Liver (tissue), 9 donors: Measurements from ENCODE around the gene DVL1. TPM values are rescaled to one million over a fixed set of nuclear protein-coding genes. Genes with fewer than 3 reads are reported as not detected.

Experiments
- DNase-seq: peaks from one replicate; pipeline ENCODE4 v3.0.0-alpha.2; 2017; ENCODE audit warnings: low spot score
- H3K27ac ChIP-seq, 2 donors: one replicate each; pipeline ENCODE4 v1.7.0; 2013; ENCODE audit warnings: inconsistent platforms in 2 of 2, low read length in 2 of 2, control low read depth in 1 of 2, low read depth in 1 of 2, mild to moderate bottlenecking in 1 of 2
- H3K27me3 ChIP-seq, 4 donors: one replicate each; pipeline versions ENCODE4 v1.6.1 to v1.7.0; 2013; ENCODE audit warnings: low read length in 3 of 4, inconsistent platforms in 1 of 4, mild to moderate bottlenecking in 1 of 4, moderate library complexity in 1 of 4; ENCODE audit not compliant: control insufficient read depth in 4 of 4, insufficient read depth in 4 of 4
- H3K36me3 ChIP-seq, 4 donors: one replicate each; pipeline versions ENCODE4 v1.6.1 to v1.7.0; 2013; ENCODE audit warnings: low read length in 3 of 4, mild to moderate bottlenecking in 3 of 4, low read depth in 1 of 4, moderate library complexity in 1 of 4; ENCODE audit not compliant: control insufficient read depth in 4 of 4, insufficient read depth in 3 of 4
- H3K4me1 ChIP-seq, 4 donors: one replicate each; pipeline versions ENCODE4 v1.6.1 to v1.7.0; 2013; ENCODE audit warnings: low read length in 3 of 4, mild to moderate bottlenecking in 3 of 4, moderate library complexity in 1 of 4; ENCODE audit not compliant: control insufficient read depth in 4 of 4, insufficient read depth in 4 of 4
- H3K4me3 ChIP-seq, 3 donors: one replicate each; pipeline versions ENCODE4 v1.6.1 to v1.7.0; 2013; ENCODE audit warnings: low read length in 3 of 3, control low read depth in 1 of 3, low read depth in 1 of 3, mild to moderate bottlenecking in 1 of 3
- H3K9ac ChIP-seq, 2 donors: one replicate each; pipeline ENCODE4 v1.7.0; 2013; ENCODE audit warnings: low read length in 2 of 2, mild to moderate bottlenecking in 2 of 2, moderate library complexity in 2 of 2, control low read depth in 1 of 2, low read depth in 1 of 2
- H3K9me3 ChIP-seq, 4 donors: one replicate each; pipeline versions ENCODE4 v1.6.1 to v1.7.0; 2013; ENCODE audit warnings: low read length in 3 of 4; ENCODE audit not compliant: control insufficient read depth in 4 of 4
- EGR1 ChIP-seq, 2 donors: IDR thresholded peaks; 2 replicates each; pipeline ENCODE4 v1.6.1; 2016 to 2018; ENCODE audit warnings: antibody characterized with exemption in 2 of 2, low read depth in 2 of 2
- FOXA1 ChIP-seq: IDR thresholded peaks from 2 replicates; pipeline ENCODE4 v1.6.1; 2016; ENCODE audit warnings: antibody characterized with exemption
- FOXA2 ChIP-seq: IDR thresholded peaks from 2 replicates; pipeline ENCODE4 v1.6.1; 2016; ENCODE audit warnings: antibody characterized with exemption
- HNF4A ChIP-seq, 2 donors: conservative IDR thresholded peaks; 2 replicates each; pipeline ENCODE4 v1.6.1; 2016; ENCODE audit warnings: antibody characterized with exemption in 2 of 2, mild to moderate bottlenecking in 2 of 2
- JUND ChIP-seq, 2 donors: IDR thresholded peaks; 2 replicates each; pipeline ENCODE4 v1.6.1; 2016; ENCODE audit warnings: antibody characterized with exemption in 2 of 2
- MAX ChIP-seq: IDR thresholded peaks from 2 replicates; pipeline ENCODE4 v1.6.1; 2016; ENCODE audit warnings: antibody characterized with exemption
- NR2F2 ChIP-seq: IDR thresholded peaks from 2 replicates; pipeline ENCODE4 v1.6.1; 2016; ENCODE audit warnings: antibody characterized with exemption
- RXRA ChIP-seq, 2 donors: IDR thresholded peaks; 2 replicates each; pipeline ENCODE4 v1.6.1; 2017 to 2018; ENCODE audit warnings: antibody characterized with exemption in 2 of 2, mild to moderate bottlenecking in 1 of 2
- SP1 ChIP-seq: IDR thresholded peaks from 2 replicates; pipeline ENCODE4 v1.6.1; 2018; ENCODE audit warnings: antibody characterized with exemption, mild to moderate bottlenecking
- TAF1 ChIP-seq: conservative IDR thresholded peaks from 2 replicates; pipeline ENCODE4 v1.6.1; 2016; ENCODE audit warnings: antibody characterized with exemption, mild to moderate bottlenecking
- YY1 ChIP-seq: IDR thresholded peaks from 2 replicates; pipeline ENCODE4 v1.6.1; 2016; ENCODE audit warnings: antibody characterized with exemption, mild to moderate bottlenecking
- ZBTB33 ChIP-seq: IDR thresholded peaks from 2 replicates; pipeline ENCODE4 v1.6.1; 2016; ENCODE audit warnings: antibody characterized with exemption
- WGBS: extraction: QIAGEN DNeasy Blood & Tissue Kit; methylation state at CpG from one replicate; pipeline ENCODE4 v1.1.7; 2013; 5-methylcytosine and 5-hydroxymethylcytosine counted together
- polyA plus RNA-seq, 2 donors: library from polyadenylated mRNA; stranded (reverse) in 1 of 2; unstranded in 1 of 2; fragments of 200-250 nt in 1 of 2; fragments of >200 nt in 1 of 2; fragmentation: Nextera tagmentation in 1 of 2; extraction: Ambion mirVana in 1 of 2; gene quantifications; one replicate each; pipeline versions ENCODE4 v1.2.1 to v1.2.3, GENCODE V29; 2013 to 2015
- total RNA-seq, 2 donors: library from RNA; depleted of rRNA; stranded (reverse); fragments of >200 nt; gene quantifications; one replicate each; pipeline ENCODE4 v1.2.3, GENCODE V29; 2014
- TF ChIP-seq, protein P1 (sequence below): IDR thresholded peaks from 2 replicates; pipeline ENCODE4 v1.6.1; 2016; ENCODE audit warnings: antibody characterized with exemption
- TF ChIP-seq, protein P2 (sequence below): IDR thresholded peaks from 2 replicates; pipeline ENCODE4 v1.6.1; 2016; ENCODE audit warnings: antibody characterized with exemption, mild to moderate bottlenecking
- TF ChIP-seq, protein P3 (sequence below): fragments of 150-350 bp; IDR thresholded peaks from 2 replicates; pipeline ENCODE4 v1.5.1; 2017; ENCODE audit warnings: improper control_type of control experiment, low read depth, low read length; ENCODE audit not compliant: missing input control
- donor health status: healthy.
- donor health status: healthy.
- donor health status: healthy.
- donor health status: healthy.
- donor health status: healthy.

Gene DVL1
- total and polyA plus RNA-seq, 4 donors, result 5.7 to 41.2 (median 24.8) TPM

- DNase-seq, result no peak
- Histone ChIP-seq H3K9me3 (no peaks in the 10 kb centered on the region), H3K27me3 (no peaks in the 10 kb centered on the region), H3K9ac (no peak overlapping the region), H3K27ac (no peak overlapping the region), H3K4me1 (peaks cover 13 to 37% (median 26%) of the 10 kb centered on the region in 4 donors), H3K4me3 (no peak overlapping the region), H3K36me3 (peaks cover 0 to 11% (median 6%) of the 10 kb centered on the region in 4 donors)
- no peak for TF ChIP-seq TAF1
- no peak for TF ChIP-seq FOXA2
- TF ChIP-seq YY1, result no peak
- TF ChIP-seq EGR1 (IDR thresholded peaks at IDR 0.05; ENCODE audit: low read depth in 2 of 2), result no peak
- no peak for TF ChIP-seq NR2F2
- TF ChIP-seq FOXA1, result no peak
- no peak for TF ChIP-seq MAX
- TF ChIP-seq SP1, result no peak
- 78% methylated on average over 15 of the region's 15 CpGs for whole genome bisulfite sequencing
Observed at GRCh38 chr1:1330366-1331067, 18.7 kb downstream of the DVL1 start.

DNA sequence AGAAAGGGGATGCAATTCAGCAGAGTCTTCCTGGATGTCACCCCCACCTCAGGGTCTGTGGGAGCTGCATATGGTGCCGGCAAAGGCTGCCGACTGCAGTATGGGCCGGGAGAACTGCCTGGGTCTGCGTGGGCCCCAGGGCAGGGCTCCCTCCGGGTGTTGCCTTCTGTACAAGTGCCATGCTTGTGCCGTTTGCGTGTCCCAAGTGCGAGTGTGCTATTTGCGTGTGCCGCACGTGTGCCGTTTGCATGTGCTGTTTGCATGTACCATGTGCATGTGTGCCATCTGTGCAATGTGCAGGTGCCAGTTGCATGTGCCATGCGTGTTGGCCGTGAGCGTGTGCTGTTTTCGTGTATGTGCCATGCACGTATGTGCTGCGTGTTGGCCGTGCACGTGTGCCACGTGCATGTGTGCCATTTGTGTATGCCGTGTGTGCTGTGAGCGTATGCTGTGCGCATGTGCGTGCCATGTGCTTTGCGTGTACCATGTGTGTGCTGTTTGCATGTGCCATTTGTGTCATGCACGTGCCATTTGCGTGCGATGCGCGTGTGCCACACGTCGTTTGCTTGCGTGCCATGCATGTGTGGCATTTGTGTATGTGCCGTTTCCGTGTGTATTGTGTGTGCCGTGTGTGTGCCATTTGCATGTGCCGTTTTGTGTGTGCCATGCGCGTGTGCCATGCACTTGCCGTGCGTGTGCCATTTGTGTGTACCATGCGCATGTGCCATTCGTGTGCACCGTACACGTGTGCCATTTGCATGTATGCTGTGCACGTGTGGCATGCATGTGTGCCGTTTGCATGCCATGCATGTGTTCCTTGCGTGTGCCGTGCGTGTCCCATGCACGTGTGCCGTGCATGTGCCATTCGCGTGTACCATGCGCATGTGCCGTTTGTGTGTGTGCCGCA lies 19.7 kb downstream of the DVL1 start:
- Histone ChIP-seq H3K36me3 (peaks cover 0 to 11% (median 6%) of the 10 kb centered on the region in 4 donors), H3K4me3 (no peak overlapping the region), H3K27me3 (no peaks in the 10 kb centered on the region), H3K27ac (no peak overlapping the region), H3K4me1 (peaks cover 13 to 43% (median 30%) of the 10 kb centered on the region in 4 donors), H3K9me3 (no peaks in the 10 kb centered on the region), H3K9ac (no peak overlapping the region)
- no peak for DNase-seq
- TF ChIP-seq, protein P1, sequence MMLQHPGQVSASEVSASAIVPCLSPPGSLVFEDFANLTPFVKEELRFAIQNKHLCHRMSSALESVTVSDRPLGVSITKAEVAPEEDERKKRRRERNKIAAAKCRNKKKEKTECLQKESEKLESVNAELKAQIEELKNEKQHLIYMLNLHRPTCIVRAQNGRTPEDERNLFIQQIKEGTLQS, result no peak
- TF ChIP-seq HNF4A (conservative IDR thresholded peaks at IDR 0.05) (no peak), SP1 (no peak), ZBTB33 (no peak), FOXA2 (no peak), RXRA (IDR thresholded peaks at IDR 0.05) (no peak), TAF1 (no peak), NR2F2 (no peak), JUND (IDR thresholded peaks at IDR 0.05) (no peak)
- TF ChIP-seq, protein P2, sequence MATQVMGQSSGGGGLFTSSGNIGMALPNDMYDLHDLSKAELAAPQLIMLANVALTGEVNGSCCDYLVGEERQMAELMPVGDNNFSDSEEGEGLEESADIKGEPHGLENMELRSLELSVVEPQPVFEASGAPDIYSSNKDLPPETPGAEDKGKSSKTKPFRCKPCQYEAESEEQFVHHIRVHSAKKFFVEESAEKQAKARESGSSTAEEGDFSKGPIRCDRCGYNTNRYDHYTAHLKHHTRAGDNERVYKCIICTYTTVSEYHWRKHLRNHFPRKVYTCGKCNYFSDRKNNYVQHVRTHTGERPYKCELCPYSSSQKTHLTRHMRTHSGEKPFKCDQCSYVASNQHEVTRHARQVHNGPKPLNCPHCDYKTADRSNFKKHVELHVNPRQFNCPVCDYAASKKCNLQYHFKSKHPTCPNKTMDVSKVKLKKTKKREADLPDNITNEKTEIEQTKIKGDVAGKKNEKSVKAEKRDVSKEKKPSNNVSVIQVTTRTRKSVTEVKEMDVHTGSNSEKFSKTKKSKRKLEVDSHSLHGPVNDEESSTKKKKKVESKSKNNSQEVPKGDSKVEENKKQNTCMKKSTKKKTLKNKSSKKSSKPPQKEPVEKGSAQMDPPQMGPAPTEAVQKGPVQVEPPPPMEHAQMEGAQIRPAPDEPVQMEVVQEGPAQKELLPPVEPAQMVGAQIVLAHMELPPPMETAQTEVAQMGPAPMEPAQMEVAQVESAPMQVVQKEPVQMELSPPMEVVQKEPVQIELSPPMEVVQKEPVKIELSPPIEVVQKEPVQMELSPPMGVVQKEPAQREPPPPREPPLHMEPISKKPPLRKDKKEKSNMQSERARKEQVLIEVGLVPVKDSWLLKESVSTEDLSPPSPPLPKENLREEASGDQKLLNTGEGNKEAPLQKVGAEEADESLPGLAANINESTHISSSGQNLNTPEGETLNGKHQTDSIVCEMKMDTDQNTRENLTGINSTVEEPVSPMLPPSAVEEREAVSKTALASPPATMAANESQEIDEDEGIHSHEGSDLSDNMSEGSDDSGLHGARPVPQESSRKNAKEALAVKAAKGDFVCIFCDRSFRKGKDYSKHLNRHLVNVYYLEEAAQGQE, result no peak
- TF ChIP-seq, protein P3, sequence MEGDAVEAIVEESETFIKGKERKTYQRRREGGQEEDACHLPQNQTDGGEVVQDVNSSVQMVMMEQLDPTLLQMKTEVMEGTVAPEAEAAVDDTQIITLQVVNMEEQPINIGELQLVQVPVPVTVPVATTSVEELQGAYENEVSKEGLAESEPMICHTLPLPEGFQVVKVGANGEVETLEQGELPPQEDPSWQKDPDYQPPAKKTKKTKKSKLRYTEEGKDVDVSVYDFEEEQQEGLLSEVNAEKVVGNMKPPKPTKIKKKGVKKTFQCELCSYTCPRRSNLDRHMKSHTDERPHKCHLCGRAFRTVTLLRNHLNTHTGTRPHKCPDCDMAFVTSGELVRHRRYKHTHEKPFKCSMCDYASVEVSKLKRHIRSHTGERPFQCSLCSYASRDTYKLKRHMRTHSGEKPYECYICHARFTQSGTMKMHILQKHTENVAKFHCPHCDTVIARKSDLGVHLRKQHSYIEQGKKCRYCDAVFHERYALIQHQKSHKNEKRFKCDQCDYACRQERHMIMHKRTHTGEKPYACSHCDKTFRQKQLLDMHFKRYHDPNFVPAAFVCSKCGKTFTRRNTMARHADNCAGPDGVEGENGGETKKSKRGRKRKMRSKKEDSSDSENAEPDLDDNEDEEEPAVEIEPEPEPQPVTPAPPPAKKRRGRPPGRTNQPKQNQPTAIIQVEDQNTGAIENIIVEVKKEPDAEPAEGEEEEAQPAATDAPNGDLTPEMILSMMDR, result no peak
- WGBS, result 92% methylated on average over 58 of the region's 58 CpGs
